ENCODE results near the gene RAB7A.
A peak's percentile ranks its signal among the peaks of the same experiment; 100 is the strongest.

RAB7A gene

DNA sequence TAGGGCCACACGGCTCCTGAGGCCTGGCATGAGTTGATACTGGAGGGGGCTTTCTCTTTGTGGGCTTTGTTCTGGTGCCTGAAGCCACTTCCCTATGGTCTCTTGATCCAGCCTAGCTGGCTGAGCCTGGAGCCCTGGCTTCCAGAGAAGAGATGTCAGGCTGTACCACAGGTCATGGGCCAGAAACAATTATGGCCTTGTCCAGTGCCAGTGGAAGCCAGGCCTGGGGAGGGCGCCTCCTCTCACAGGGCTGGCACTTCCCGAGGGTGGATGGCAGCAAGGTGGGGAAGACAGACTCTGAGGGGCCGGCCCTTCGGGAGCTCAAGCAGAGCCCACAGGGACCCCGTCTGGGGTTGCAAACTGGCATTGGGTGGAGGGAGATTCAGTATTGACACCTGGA lies 118.5 kb downstream of the RAB7A start:
- H3K4me3 ChIP-seq (ENCODE audit: low read length in 2 of 2): no peak overlapping the region
- H3K36me3 ChIP-seq (ENCODE audit: control insufficient read depth in 2 of 2, insufficient read depth in 2 of 2, low read length in 2 of 2): no peaks in the 10 kb centered on the region
- peaks cover 13% of the 10 kb centered on the region for H3K4me1 ChIP-seq (ENCODE audit: control insufficient read depth, insufficient read depth, low read length)
- no peak overlapping the region for H3K9ac ChIP-seq (ENCODE audit: low read length in 2 of 2)
- no peaks in the 10 kb centered on the region for H3K27me3 ChIP-seq (ENCODE audit: control insufficient read depth in 1 of 2, insufficient read depth in 2 of 2, low read length in 2 of 2)
- H3K27ac ChIP-seq (ENCODE audit: low read length): no peak overlapping the region
- no peaks in the 10 kb centered on the region for H3K9me3 ChIP-seq (ENCODE audit: control insufficient read depth in 2 of 2, low read length in 2 of 2)

GRCh38 chr3:128845119-128845777 lies 119.3 kb downstream of the RAB7A start:
- H3K36me3 ChIP-seq (ENCODE audit: control insufficient read depth in 2 of 2, insufficient read depth in 2 of 2, low read length in 2 of 2): no peaks in the 10 kb centered on the region
- H3K4me3 ChIP-seq (ENCODE audit: low read length in 2 of 2): peak overlapping the region; percentile 69 to 72
- no peaks in the 10 kb centered on the region for H3K27me3 ChIP-seq (ENCODE audit: control insufficient read depth in 1 of 2, insufficient read depth in 2 of 2, low read length in 2 of 2)
- H3K4me1 ChIP-seq (ENCODE audit: control insufficient read depth, insufficient read depth, low read length): peaks cover 13% of the 10 kb centered on the region
- H3K9me3 ChIP-seq (ENCODE audit: control insufficient read depth in 2 of 2, low read length in 2 of 2): no peaks in the 10 kb centered on the region
- peak overlapping the region; percentile 6 for H3K27ac ChIP-seq (ENCODE audit: low read length)
- H3K9ac ChIP-seq (ENCODE audit: low read length in 2 of 2): peak overlapping the region; percentile 5 to 27

DNA sequence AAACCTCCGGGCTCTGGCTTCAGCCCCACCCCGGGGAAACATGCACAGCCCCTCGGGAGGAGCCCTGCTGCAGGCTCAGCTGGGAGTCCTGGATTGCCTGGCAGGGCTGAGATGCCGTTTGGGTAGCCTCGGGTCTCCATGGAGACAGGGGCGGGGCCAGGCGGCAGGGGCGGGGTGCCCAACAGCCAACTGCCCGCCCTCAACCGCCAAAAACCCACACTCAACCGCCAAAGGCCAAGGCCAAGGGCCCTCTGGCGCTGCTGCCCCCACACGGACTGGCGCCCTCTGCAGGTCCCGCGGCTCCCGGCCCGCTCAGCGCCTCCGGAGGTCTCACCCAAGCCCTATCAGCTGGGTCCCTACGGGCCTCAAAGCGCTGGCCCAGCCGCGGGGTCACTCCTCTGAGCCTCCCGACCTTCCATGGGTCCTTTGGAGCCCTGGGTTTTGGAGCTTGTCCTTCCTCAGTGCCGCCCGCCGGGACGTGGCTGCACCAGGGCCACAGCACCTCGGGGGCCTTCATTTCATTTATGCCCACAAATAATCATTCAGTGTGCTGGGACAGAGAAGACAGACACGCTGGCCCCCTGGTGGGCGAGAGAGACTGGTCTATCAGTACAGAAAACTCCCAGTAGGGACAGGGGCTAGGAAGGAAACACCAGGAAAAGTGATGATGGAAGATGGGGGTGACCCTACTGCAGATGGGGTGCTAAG lies 119.9 kb downstream of the RAB7A start:
- Histone ChIP-seq H3K36me3 (ENCODE audit: control insufficient read depth in 2 of 2, insufficient read depth in 2 of 2, low read length in 2 of 2) (no peaks in the 10 kb centered on the region), H3K9me3 (ENCODE audit: control insufficient read depth in 2 of 2, low read length in 2 of 2) (no peaks in the 10 kb centered on the region), H3K4me3 (ENCODE audit: low read length in 2 of 2) (peak overlapping the region; percentile 69 to 72), H3K9ac (ENCODE audit: low read length in 2 of 2) (peak overlapping the region; percentile 51 to 72), H3K27me3 (ENCODE audit: control insufficient read depth in 1 of 2, insufficient read depth in 2 of 2, low read length in 2 of 2) (no peaks in the 10 kb centered on the region), H3K27ac (ENCODE audit: low read length) (peak overlapping the region; percentile 66), H3K4me1 (ENCODE audit: control insufficient read depth, insufficient read depth, low read length) (peaks cover 13% of the 10 kb centered on the region)

- Histone ChIP-seq H3K4me1 (ENCODE audit: control insufficient read depth, insufficient read depth, low read length) (peaks cover 13% of the 10 kb centered on the region), H3K27ac (ENCODE audit: low read length) (peak overlapping the region; percentile 66), H3K27me3 (ENCODE audit: control insufficient read depth in 1 of 2, insufficient read depth in 2 of 2, low read length in 2 of 2) (no peaks in the 10 kb centered on the region), H3K9ac (ENCODE audit: low read length in 2 of 2) (no peak overlapping the region), H3K36me3 (ENCODE audit: control insufficient read depth in 2 of 2, insufficient read depth in 2 of 2, low read length in 2 of 2) (no peaks in the 10 kb centered on the region), H3K9me3 (ENCODE audit: control insufficient read depth in 2 of 2, low read length in 2 of 2) (no peaks in the 10 kb centered on the region), H3K4me3 (ENCODE audit: low read length in 2 of 2) (no peak overlapping the region)
Observed at GRCh38 chr3:128846486-128846891, 120.5 kb downstream of the RAB7A start.

GRCh38 chr3:128847666-128848370 lies 121.8 kb downstream of the RAB7A start:
- no peak overlapping the region for H3K27ac ChIP-seq (ENCODE audit: low read length)
- H3K9ac ChIP-seq (ENCODE audit: low read length in 2 of 2): no peak overlapping the region
- H3K36me3 ChIP-seq (ENCODE audit: control insufficient read depth in 2 of 2, insufficient read depth in 2 of 2, low read length in 2 of 2): no peaks in the 10 kb centered on the region
- no peak overlapping the region for H3K4me3 ChIP-seq (ENCODE audit: low read length in 2 of 2)
- H3K4me1 ChIP-seq (ENCODE audit: control insufficient read depth, insufficient read depth, low read length): peaks cover 13% of the 10 kb centered on the region
- no peaks in the 10 kb centered on the region for H3K9me3 ChIP-seq (ENCODE audit: control insufficient read depth in 2 of 2, low read length in 2 of 2)
- H3K27me3 ChIP-seq (ENCODE audit: control insufficient read depth in 1 of 2, insufficient read depth in 2 of 2, low read length in 2 of 2): no peaks in the 10 kb centered on the region

GRCh38 chr3:128848936-128849335 lies 123.0 kb downstream of the RAB7A start:
- Histone ChIP-seq H3K36me3 (ENCODE audit: control insufficient read depth in 2 of 2, insufficient read depth in 2 of 2, low read length in 2 of 2) (no peaks in the 10 kb centered on the region), H3K27ac (ENCODE audit: low read length) (no peak overlapping the region), H3K4me1 (ENCODE audit: control insufficient read depth, insufficient read depth, low read length) (peaks cover 13% of the 10 kb centered on the region)

DNA sequence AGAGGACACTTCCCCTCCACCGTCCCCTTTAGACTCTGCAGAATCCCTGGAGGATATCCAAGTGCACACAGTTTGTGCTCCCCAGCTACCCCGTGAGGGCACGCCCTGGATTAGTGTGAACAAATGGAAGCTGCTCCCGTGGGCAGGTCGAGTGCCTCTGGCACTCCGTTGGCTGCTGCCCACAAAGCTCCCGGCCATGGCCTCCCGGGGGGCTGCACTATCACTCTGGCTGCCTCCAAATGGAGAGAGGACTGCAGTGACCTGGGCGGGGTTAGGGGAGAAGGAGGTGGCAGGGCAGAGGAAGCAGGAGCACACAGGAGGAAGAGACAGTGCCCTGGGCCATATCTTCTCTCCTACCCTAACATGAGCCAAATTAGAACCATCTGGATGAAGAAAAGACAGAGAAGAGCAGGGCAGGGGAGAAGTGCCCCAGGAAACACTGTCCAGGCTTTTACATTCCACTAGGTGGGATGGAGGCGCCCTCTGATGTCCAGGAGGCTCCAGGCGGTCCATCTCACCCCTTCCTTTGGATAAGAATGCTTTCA lies 124.0 kb downstream of the RAB7A start:
- peaks cover 13% of the 10 kb centered on the region for H3K4me1 ChIP-seq (ENCODE audit: control insufficient read depth, insufficient read depth, low read length)
- H3K27ac ChIP-seq (ENCODE audit: low read length): no peak overlapping the region
- no peaks in the 10 kb centered on the region for H3K36me3 ChIP-seq (ENCODE audit: control insufficient read depth in 2 of 2, insufficient read depth in 2 of 2, low read length in 2 of 2)
- H3K27me3 ChIP-seq (ENCODE audit: control insufficient read depth in 1 of 2, insufficient read depth in 2 of 2, low read length in 2 of 2): no peaks in the 10 kb centered on the region
- H3K4me3 ChIP-seq (ENCODE audit: low read length in 2 of 2): no peak overlapping the region
- H3K9ac ChIP-seq (ENCODE audit: low read length in 2 of 2): no peak overlapping the region
- peaks cover 0 to 4% of the 10 kb centered on the region in 2 donors for H3K9me3 ChIP-seq (ENCODE audit: control insufficient read depth in 2 of 2, low read length in 2 of 2)

More at GRCh38 chr3:128848936-128849335, 123.0 kb downstream of the RAB7A start:
- no peak overlapping the region for H3K4me3 ChIP-seq (ENCODE audit: low read length in 2 of 2)
- H3K9me3 ChIP-seq (ENCODE audit: control insufficient read depth in 2 of 2, low read length in 2 of 2): peaks cover 0 to under 1% of the 10 kb centered on the region in 2 donors
- H3K9ac ChIP-seq (ENCODE audit: low read length in 2 of 2): no peak overlapping the region
- no peaks in the 10 kb centered on the region for H3K27me3 ChIP-seq (ENCODE audit: control insufficient read depth in 1 of 2, insufficient read depth in 2 of 2, low read length in 2 of 2)

DNA sequence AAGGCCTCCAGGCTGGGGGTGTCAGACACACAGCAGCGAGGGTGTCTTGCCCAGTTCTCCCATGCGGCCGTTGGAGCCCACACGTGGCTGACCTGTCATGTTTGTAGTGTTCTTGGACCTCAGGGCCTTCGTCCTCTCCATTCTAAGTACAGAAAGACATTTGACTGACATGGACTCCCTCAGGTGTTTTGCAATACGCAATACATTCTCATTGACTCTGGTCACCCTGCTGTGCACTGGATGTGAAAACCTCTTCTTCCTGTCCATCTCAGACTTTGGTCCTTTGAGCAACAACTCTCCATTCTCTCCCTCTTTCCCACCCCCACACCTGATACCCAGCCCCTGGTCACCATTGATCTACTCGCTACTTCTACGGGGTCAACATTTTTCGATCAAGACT lies 124.6 kb downstream of the RAB7A start:
- H3K4me3 ChIP-seq (ENCODE audit: low read length in 2 of 2): no peak overlapping the region
- H3K4me1 ChIP-seq (ENCODE audit: control insufficient read depth, insufficient read depth, low read length): peaks cover 8% of the 10 kb centered on the region
- H3K36me3 ChIP-seq (ENCODE audit: control insufficient read depth in 2 of 2, insufficient read depth in 2 of 2, low read length in 2 of 2): no peaks in the 10 kb centered on the region
- H3K9ac ChIP-seq (ENCODE audit: low read length in 2 of 2): no peak overlapping the region
- no peak overlapping the region for H3K27ac ChIP-seq (ENCODE audit: low read length)
- no peaks in the 10 kb centered on the region for H3K27me3 ChIP-seq (ENCODE audit: control insufficient read depth in 1 of 2, insufficient read depth in 2 of 2, low read length in 2 of 2)
- peaks cover 0 to 4% of the 10 kb centered on the region in 2 donors for H3K9me3 ChIP-seq (ENCODE audit: control insufficient read depth in 2 of 2, low read length in 2 of 2)

DNA sequence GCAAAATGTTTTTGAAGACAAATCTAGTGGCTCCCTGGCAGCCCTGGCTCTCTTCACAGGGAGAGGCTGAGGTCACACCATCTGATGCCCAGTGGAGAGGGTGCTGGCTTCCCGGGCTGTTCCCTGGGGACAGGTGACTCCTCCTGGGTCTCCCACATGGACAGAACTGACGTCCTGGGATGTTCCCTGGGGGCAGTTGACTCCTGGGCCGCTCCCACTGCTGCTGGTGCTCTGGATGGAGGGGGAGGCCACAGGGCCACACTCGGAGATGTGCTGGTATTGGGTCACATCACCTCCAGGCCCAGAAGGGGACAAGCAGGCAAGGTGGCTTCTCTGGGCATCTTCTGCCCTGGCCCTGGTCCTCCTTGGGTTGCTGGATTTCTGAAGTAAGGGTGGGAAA lies 125.6 kb downstream of the RAB7A start:
- no peak overlapping the region for H3K9ac ChIP-seq (ENCODE audit: low read length in 2 of 2)
- no peaks in the 10 kb centered on the region for H3K36me3 ChIP-seq (ENCODE audit: control insufficient read depth in 2 of 2, insufficient read depth in 2 of 2, low read length in 2 of 2)
- H3K27ac ChIP-seq (ENCODE audit: low read length): no peak overlapping the region

GRCh38 chr3:128853826-128854225 lies 127.8 kb downstream of the RAB7A start:
- no peaks in the 10 kb centered on the region for H3K27me3 ChIP-seq (ENCODE audit: control insufficient read depth in 1 of 2, insufficient read depth in 2 of 2, low read length in 2 of 2)
- no peak overlapping the region for H3K9ac ChIP-seq (ENCODE audit: low read length in 2 of 2)
- H3K9me3 ChIP-seq (ENCODE audit: control insufficient read depth in 2 of 2, low read length in 2 of 2): peaks cover 0 to 9% of the 10 kb centered on the region in 2 donors
- no peaks in the 10 kb centered on the region for H3K36me3 ChIP-seq (ENCODE audit: control insufficient read depth in 2 of 2, insufficient read depth in 2 of 2, low read length in 2 of 2)
- no peaks in the 10 kb centered on the region for H3K4me1 ChIP-seq (ENCODE audit: control insufficient read depth, insufficient read depth, low read length)
- no peak overlapping the region for H3K4me3 ChIP-seq (ENCODE audit: low read length in 2 of 2)
- H3K27ac ChIP-seq (ENCODE audit: low read length): no peak overlapping the region

More for the DNA sequence above, 125.6 kb downstream of the RAB7A start:
- H3K4me3 ChIP-seq (ENCODE audit: low read length in 2 of 2): no peak overlapping the region
- no peaks in the 10 kb centered on the region for H3K27me3 ChIP-seq (ENCODE audit: control insufficient read depth in 1 of 2, insufficient read depth in 2 of 2, low read length in 2 of 2)
- no peaks in the 10 kb centered on the region for H3K4me1 ChIP-seq (ENCODE audit: control insufficient read depth, insufficient read depth, low read length)
- H3K9me3 ChIP-seq (ENCODE audit: control insufficient read depth in 2 of 2, low read length in 2 of 2): peaks cover 0 to 4% of the 10 kb centered on the region in 2 donors

Measured in stomach smooth muscle (tissue), 2 donors.